ENCODE results near the gene TMEM222. TPM values are rescaled to one million over a fixed set of nuclear protein-coding genes. Genes with fewer than 3 reads are reported as not detected.

The TMEM222 gene
- polyA plus RNA-seq, 1 of the 3 experiments (the other 2 are of a cell fraction), result 51.7 TPM

GRCh38 chr1:27292106-27292505 is 29.9 kb upstream of the TMEM222 start:
- WGBS (ENCODE audit: low lambda C conversion rate), result 100% methylated on average over 1 of the region's 5 CpGs
- H4K20me1 ChIP-seq (ENCODE audit: insufficient read depth), result no peaks in the 10 kb centered on the region
- H3K79me2 ChIP-seq (ENCODE audit: insufficient read depth), result no peaks in the 10 kb centered on the region
- H3K9me3 ChIP-seq, result no peaks in the 10 kb centered on the region
- no peak overlapping the region for H3K27ac ChIP-seq (ENCODE audit: low read depth in 2 of 2, low read length in 1 of 2)
- H3K27me3 ChIP-seq (ENCODE audit: insufficient read depth), result no peaks in the 10 kb centered on the region
- peaks cover 4 to 19% of the 10 kb centered on the region in 2 experiments for H3K36me3 ChIP-seq (replicated peaks in 1 of 2; ENCODE audit: control insufficient read depth in 1 of 2, insufficient read depth in 2 of 2, low read length in 1 of 2)
- H3K9me2 ChIP-seq, result no peaks in the 10 kb centered on the region
- no peak overlapping the region for H2AFZ ChIP-seq (ENCODE audit: low read depth)
- H3K9ac ChIP-seq, result no peak overlapping the region
- ChIA-PET POLR2A (no interaction called here), CTCF (interaction anchor here (1.2 to 9.7 kb wide), 4 partner anchors 40 to 248 kb away, joined by 4 to 131 read pairs (median 42); no protein-coding TSS in a partner anchor)
- TF ChIP-seq MXI1 (IDR thresholded peaks at IDR 0.05; ENCODE audit: low read depth, low read length) (no peak), SIN3A (IDR thresholded peaks at IDR 0.05; ENCODE audit: borderline replicate concordance, low read depth, low read length) (no peak), TEAD4 (IDR thresholded peaks at IDR 0.05; ENCODE audit: borderline replicate concordance, insufficient read depth) (no peak), REST (IDR thresholded peaks at IDR 0.05; ENCODE audit: low read depth, low read length) (no peak), TAF1 (IDR thresholded peaks at IDR 0.05; ENCODE audit: borderline replicate concordance, low read depth, low read length) (no peak), ZBTB33 (IDR thresholded peaks at IDR 0.05; ENCODE audit: borderline replicate concordance, low read depth) (no peak), RFX5 (IDR thresholded peaks at IDR 0.05; ENCODE audit: low read length) (no peak), ELF1 (IDR thresholded peaks at IDR 0.05) (no peak), RAD21 (IDR thresholded peaks at IDR 0.05; ENCODE audit: low read length) (no peak), YY1 (IDR thresholded peaks at IDR 0.05; ENCODE audit: low read depth) (no peak), USF2 (IDR thresholded peaks at IDR 0.05; ENCODE audit: borderline replicate concordance, low read depth, low read length) (no peak), FOSL2 (IDR thresholded peaks at IDR 0.05; ENCODE audit: borderline replicate concordance, low read depth) (no peak), MEF2A (IDR thresholded peaks at IDR 0.05; ENCODE audit: borderline replicate concordance, low read depth) (no peak), IRF3 (IDR thresholded peaks at IDR 0.05; ENCODE audit: low read depth, low read length) (no peak), EP300 (IDR thresholded peaks at IDR 0.05; ENCODE audit: borderline replicate concordance in 1 of 2, low read depth in 1 of 2, low read length in 1 of 2) (no peak), EZH2phosphoT487 (IDR thresholded peaks at IDR 0.05; ENCODE audit: borderline replicate concordance, low read depth) (no peak), RCOR1 (IDR thresholded peaks at IDR 0.05; ENCODE audit: low read length) (no peak)
- TF ChIP-seq, protein P1, sequence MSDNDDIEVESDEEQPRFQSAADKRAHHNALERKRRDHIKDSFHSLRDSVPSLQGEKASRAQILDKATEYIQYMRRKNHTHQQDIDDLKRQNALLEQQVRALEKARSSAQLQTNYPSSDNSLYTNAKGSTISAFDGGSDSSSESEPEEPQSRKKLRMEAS (IDR thresholded peaks at IDR 0.05; ENCODE audit: low read depth), result no peak
- TF ChIP-seq, protein P2, sequence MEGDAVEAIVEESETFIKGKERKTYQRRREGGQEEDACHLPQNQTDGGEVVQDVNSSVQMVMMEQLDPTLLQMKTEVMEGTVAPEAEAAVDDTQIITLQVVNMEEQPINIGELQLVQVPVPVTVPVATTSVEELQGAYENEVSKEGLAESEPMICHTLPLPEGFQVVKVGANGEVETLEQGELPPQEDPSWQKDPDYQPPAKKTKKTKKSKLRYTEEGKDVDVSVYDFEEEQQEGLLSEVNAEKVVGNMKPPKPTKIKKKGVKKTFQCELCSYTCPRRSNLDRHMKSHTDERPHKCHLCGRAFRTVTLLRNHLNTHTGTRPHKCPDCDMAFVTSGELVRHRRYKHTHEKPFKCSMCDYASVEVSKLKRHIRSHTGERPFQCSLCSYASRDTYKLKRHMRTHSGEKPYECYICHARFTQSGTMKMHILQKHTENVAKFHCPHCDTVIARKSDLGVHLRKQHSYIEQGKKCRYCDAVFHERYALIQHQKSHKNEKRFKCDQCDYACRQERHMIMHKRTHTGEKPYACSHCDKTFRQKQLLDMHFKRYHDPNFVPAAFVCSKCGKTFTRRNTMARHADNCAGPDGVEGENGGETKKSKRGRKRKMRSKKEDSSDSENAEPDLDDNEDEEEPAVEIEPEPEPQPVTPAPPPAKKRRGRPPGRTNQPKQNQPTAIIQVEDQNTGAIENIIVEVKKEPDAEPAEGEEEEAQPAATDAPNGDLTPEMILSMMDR (IDR thresholded peaks at IDR 0.05), result no peak
- H3K4me2 ChIP-seq, result no peak overlapping the region
- peaks cover 0 to 4% of the 10 kb centered on the region in 2 experiments; a peak in 1 of 4 replicates for H3K4me1 ChIP-seq (ENCODE audit: control insufficient read depth in 1 of 2, insufficient read depth in 2 of 2, low read depth in 1 of 2, low read length in 1 of 2)
- DNase-seq, result no peak
- no peaks in the 10 kb centered on the region for H3F3A ChIP-seq (replicated peaks; ENCODE audit: insufficient read depth)
- no peak overlapping the region for H3K4me3 ChIP-seq (ENCODE audit: low read depth in 2 of 2, low read length in 1 of 2)

Measured in SK-N-SH (cell line).